NB4 (cell line): Measurements from ENCODE around the gene DIPK1C.

ENCODE experiments used
- CTCF ChIP-seq: IDR thresholded peaks from one replicate; pipeline ENCODE4 v1.5.1; 2012; ENCODE audit warnings: low read depth, low read length
- MYC ChIP-seq: IDR thresholded peaks from 2 replicates; pipeline ENCODE4 v1.6.1; 2011; ENCODE audit warnings: low read depth, low read length
- POLR2A ChIP-seq: IDR thresholded peaks from 2 replicates; pipeline ENCODE4 v1.6.1; 2011; ENCODE audit warnings: mild to moderate bottlenecking; ENCODE audit not compliant: insufficient read length; ENCODE audit errors: extremely low read depth
- TF ChIP-seq, protein P1 (sequence below): IDR thresholded peaks from 2 replicates; pipeline ENCODE4 v1.6.1; 2011; ENCODE audit warnings: low read depth, low read length

GRCh38 chr18:74505776-74506175 is 48.7 kb upstream of the DIPK1C start:
- TF ChIP-seq MYC = no peak
- TF ChIP-seq, protein P1, sequence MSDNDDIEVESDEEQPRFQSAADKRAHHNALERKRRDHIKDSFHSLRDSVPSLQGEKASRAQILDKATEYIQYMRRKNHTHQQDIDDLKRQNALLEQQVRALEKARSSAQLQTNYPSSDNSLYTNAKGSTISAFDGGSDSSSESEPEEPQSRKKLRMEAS = no peak
- TF ChIP-seq POLR2A = no peak
- TF ChIP-seq CTCF = no peak
